ENCODE measurements around the gene STAT1.

DNA sequence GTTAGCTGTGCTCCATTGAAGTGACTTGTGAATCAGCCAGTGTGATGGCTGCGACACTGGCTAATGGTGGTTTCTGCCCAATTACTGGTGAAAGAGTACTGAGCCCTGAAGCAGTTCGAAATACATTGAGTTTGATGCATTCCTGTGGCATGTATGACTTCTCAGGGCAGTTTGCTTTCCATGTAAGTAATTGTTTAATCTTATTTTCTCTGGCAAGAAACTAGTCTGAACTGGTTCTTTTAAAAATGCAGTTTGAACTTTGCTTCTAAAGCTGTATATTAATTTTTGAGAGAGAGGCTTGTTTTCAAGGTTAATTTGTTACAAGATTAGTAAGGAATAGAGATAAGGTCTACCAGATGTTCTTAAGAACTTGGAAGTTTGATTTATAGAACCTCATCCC, 86.7 kb downstream of the STAT1 start:
- TF ChIP-seq TCF4 (CRISPR knock-in tag; IDR thresholded peaks at IDR 0.05; ENCODE audit: borderline replicate concordance) (no peak; the same call in 1 of the 2 replicates), ZFP30 (CRISPR knock-in tag; IDR thresholded peaks at IDR 0.05) (no peak), ZNF8 (CRISPR knock-in tag; IDR thresholded peaks at IDR 0.05) (no peak), ZFP3 (CRISPR knock-in tag; IDR thresholded peaks at IDR 0.05) (no peak), ZC3H10 (CRISPR knock-in tag; IDR thresholded peaks at IDR 0.05) (no peak), CSDC2 (CRISPR knock-in tag; IDR thresholded peaks at IDR 0.05) (no peak; the same call in 1 of the 2 replicates), SNAI2 (CRISPR knock-in tag; IDR thresholded peaks at IDR 0.05) (no peak), ZNF565 (CRISPR knock-in tag; conservative IDR thresholded peaks at IDR 0.05; ENCODE audit: low read depth) (no peak), RARB (CRISPR knock-in tag; IDR thresholded peaks at IDR 0.05) (no peak), ARNTL (CRISPR knock-in tag; IDR thresholded peaks at IDR 0.05; ENCODE audit: borderline replicate concordance, low read depth) (no peak)
- TF ChIP-seq, protein P1, sequence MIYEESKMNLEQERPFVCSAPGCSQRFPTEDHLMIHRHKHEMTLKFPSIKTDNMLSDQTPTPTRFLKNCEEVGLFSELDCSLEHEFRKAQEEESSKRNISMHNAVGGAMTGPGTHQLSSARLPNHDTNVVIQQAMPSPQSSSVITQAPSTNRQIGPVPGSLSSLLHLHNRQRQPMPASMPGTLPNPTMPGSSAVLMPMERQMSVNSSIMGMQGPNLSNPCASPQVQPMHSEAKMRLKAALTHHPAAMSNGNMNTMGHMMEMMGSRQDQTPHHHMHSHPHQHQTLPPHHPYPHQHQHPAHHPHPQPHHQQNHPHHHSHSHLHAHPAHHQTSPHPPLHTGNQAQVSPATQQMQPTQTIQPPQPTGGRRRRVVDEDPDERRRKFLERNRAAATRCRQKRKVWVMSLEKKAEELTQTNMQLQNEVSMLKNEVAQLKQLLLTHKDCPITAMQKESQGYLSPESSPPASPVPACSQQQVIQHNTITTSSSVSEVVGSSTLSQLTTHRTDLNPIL (CRISPR knock-in tag; IDR thresholded peaks at IDR 0.05; ENCODE audit: low read depth) = no peak
- TF ChIP-seq, protein P2, sequence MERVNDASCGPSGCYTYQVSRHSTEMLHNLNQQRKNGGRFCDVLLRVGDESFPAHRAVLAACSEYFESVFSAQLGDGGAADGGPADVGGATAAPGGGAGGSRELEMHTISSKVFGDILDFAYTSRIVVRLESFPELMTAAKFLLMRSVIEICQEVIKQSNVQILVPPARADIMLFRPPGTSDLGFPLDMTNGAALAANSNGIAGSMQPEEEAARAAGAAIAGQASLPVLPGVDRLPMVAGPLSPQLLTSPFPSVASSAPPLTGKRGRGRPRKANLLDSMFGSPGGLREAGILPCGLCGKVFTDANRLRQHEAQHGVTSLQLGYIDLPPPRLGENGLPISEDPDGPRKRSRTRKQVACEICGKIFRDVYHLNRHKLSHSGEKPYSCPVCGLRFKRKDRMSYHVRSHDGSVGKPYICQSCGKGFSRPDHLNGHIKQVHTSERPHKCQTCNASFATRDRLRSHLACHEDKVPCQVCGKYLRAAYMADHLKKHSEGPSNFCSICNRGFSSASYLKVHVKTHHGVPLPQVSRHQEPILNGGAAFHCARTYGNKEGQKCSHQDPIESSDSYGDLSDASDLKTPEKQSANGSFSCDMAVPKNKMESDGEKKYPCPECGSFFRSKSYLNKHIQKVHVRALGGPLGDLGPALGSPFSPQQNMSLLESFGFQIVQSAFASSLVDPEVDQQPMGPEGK (CRISPR knock-in tag; IDR thresholded peaks at IDR 0.05; ENCODE audit: borderline replicate concordance) = no peak
